Activated CD4-positive, alpha-beta T cell treated with anti-CD3 and anti-CD28 coated beads for 4 hours (primary cell): ENCODE data around the gene NR3C2.

Experiments used
- DNase-seq, 2 donors: peaks; one replicate each; pipeline ENCODE4 v3.0.0-alpha.2; 2020

The NR3C2 gene

DNA sequence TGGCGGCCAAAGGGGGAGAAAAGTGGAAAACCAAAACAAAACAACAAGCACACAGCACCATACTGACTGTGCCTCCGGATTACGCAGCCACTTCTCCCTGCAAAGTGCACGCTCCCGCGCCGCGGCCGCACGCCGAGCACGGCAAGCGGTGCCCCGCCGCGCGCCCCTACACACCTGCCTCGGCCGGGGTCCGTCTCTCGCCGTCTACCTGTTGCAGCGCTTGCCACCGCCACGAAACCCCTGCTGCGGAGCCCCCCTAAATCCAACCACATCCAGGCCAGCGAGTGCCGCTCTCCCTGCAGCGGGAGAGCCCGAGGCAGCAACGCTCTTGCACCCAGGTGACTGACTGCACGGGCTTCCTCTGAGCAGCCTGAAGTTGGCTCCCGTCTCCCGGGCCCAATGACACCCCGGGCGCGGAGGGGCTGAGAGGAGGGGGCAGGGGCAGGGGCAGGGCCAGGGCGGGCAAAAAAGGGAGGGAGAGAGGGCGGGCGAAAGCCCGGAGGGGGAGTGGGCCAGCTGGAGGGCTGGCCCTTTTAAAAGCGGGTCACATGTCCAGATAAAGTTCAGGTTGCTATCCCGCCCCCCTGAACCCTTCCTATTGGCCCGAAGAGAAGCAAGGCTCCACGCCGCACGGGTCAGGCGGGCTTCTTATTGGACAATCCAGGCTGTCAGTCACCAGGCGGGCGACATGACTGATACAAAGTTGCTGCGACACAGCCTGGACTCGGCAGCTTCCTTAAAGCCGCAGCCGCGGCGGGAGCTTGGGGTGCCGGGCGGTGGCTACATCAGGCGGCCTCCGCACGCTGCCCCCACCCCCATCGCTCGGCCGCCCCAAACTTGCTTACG lies at the start of gene NR3C2:
Gene NR3C2 (minus strand): TSS at position 429 of the 846 bp plus-strand sequence.
- peak; percentile 97 for DNase-seq

DNA sequence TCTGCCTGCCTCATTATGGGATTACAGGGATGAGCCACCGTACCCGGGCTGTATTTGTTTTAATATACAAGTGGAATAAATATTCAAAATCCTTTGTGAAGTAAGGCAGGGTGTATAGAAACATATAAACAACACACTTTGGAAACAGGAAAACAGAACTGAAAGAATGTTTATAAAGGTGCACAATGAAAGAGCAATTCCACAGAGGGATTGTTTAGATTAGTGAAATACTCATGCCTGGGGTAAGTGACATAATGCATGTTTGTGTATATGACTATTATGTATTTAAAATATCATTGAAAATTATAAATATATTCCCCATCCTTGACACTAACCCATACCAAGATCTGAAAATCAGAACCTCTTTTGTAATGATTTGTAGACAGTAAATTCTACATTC lies 45.0 kb upstream of the NR3C2 start:
- DNase-seq, result no peak

DNA sequence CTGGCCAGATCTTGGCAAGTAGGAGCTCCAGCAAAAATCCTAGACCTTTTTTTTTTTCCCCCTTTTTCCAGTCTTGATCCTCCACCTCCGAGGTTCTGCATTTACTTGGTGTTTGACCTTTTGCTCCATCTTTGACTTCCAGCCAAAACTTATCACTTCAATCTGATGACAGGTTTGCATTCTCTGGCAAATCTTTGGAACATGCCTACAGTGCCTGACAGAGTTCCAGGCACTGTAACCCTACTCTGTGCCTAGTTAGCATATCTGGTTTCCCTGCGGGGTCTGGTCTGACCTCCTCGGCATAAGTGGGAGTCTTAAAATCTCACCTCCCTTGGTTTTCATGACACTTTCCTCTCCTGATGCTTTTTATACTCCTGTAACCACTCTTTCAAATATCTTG lies 39.4 kb upstream of the NR3C2 start:
- DNase-seq, result no peak

- DNase-seq, result no peak
Observed at GRCh38 chr4:148477276-148477675, 35.1 kb upstream of the NR3C2 start.

- DNase-seq, result no peak
Observed at GRCh38 chr4:148469938-148470337, 27.7 kb upstream of the NR3C2 start.

GRCh38 chr4:148454835-148455234 lies 12.6 kb upstream of the NR3C2 start:
- no peak for DNase-seq

DNA sequence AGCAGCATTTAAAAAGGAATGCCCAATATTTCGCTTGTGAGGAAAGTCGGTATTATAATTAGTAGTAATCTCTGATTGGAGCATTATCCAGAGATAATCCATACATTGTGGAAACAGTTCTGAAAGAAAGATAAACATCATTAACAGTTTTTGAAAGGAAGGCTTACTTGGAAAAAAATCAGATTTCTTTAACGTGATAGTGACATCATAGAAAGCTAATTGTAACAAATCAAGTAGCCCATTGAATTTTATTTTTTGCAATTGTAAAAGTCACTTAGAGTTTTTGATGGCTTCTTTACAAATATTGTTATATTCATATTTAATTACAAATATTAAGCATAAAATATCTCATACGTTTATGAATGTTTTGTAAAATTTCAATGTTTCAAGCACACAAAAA lies 11.6 kb upstream of the NR3C2 start:
- DNase-seq, result no peak

DNA sequence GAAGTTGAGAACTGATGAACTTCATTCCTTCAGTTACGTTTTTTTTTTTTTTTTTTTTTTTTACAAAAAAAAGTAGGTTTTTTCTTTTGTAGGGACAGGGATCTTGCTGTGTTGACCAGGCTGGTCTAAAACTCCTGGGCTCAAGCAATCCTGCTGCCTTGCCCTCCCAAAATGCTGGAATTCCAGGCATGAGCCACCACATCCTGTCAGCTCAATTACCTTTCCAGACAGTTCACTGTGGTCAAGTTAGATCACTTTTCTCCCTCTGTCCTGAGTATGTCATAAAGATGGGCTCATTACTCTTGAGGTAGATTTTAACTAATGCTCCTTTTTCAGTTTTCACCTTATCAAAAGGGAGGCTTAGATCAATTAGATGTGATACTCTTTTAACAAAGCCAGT lies 10.8 kb upstream of the NR3C2 start:
- DNase-seq, result no peak

DNA sequence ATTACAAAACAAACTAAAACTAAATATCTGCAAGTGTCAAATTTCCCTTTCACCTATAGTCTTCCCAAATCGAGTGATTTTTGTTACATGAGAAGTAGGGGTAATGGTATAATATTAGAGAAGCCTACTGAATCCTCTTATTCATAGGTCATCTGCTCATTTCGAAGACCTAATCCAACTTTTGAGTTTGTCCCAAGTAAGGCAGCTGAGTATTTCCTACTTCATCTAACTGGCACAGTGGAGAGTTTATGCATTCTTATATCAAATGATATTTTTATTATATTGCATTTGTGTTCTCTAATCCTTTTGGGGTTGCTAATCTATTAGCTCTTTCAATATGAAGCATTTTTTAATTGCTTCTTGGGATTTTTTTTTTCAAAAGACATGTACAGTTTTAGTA lies 7.7 kb upstream of the NR3C2 start:
- DNase-seq, result no peak

DNA sequence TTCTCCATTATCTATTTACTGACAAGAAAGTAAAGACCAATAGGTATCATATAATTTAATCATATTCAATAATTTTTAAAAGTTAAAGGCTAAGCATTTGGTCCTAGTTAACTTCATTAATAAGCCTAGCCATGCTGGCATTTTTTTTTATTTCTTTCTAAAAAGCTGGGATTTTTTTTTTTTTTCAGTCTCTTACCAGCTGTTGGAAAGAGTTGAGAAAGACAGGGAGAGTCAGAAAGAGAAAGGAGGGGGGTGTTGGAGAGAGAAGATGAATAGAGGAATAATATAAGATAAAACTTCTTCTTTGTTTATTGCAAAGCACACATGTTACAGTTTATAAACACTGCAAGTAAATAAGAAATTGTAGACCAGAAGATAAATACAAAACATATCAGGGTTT lies 5.9 kb upstream of the NR3C2 start:
- no peak for DNase-seq

DNA sequence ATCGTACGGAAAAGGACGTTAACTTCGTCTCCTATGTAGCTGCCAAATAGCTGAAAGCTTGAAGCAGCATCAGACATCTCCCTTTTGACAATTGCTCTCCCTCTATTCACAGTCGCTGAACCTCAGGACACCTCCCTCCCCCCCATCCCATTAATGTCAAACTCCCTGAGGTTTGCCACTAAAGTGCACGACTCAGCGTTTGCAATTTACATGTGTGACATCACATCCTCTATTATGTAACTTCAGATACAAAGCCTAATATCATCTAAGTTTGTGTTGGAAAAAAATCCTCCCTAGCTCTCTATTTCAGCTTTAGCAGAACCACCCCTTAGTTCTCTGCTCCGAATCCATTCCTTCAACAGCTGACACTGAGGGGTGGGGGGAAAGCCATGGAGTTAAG lies 5.5 kb upstream of the NR3C2 start:
- peak; percentile 20 to 44 for DNase-seq

- DNase-seq, result no peak
Observed at GRCh38 chr4:148445860-148446330, 3.7 kb upstream of the NR3C2 start.

GRCh38 chr4:148445071-148445859 lies 3.1 kb upstream of the NR3C2 start:
- DNase-seq, result peak; percentile 74 to 78

DNA sequence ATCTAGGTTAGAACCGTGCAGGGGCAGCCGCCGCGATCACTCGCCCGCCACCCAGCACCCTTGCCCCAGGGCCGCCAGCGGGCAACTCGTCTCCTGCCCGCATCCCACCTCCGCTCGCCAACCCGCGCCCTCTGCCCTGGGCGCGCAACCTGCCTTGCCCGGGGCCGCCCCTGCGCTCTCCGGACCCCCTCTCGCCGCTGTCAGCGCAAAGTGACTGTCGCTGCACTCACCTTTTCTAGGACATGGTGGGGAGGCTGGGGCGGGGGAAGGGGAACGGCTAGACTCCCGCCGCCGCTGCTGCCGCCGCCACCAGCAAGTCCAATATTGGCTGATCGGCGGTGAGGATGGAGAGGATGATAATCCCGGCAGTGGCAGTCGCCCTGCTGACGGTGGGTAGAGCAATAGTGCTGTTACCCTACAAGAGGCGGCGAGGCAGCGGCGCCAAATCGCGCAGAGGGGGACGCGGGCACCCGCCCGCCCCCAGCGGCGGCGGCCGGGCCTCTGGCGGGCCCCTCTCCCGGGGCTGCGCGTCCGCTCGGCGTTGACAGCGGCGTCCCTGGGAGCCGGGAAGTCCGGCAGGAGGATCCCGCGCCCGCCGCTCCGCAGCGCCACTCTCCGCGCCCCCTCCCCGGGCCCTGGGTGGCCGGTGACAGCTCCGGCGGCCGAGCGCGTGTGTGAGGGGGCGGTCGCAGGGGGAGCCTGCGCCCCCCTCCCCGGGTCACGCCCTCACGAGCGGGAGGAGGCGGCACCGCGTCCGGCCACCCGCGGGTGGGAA lies 2.3 kb upstream of the NR3C2 start:
- peak; percentile 44 to 47 for DNase-seq

GRCh38 chr4:148443512-148444295 lies 1.5 kb upstream of the NR3C2 start:
- peak; percentile 28 to 51 for DNase-seq

GRCh38 chr4:148442832-148443511 lies 758 bp upstream of the NR3C2 start:
- no peak for DNase-seq

DNA sequence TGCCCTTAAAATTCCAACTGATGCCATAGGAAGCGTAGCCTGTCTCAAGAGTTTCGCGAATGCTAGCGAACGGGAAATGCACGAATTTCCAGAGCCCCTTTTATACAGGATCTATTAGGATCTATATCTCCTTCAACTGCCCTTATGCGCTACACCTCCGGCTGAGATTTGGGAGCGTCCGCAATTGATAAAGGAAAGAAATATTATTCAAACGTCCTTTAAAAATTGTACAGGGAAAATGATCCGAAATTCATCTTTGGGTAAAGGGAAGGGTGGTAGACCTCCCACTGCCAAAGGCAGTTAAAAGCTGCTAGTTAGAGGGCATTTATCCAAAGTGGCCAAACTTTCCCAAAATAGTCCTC lies 609 bp downstream of the NR3C2 start:
- no peak for DNase-seq

GRCh38 chr4:148438047-148438446 lies 4.2 kb downstream of the NR3C2 start:
- DNase-seq, result no peak

GRCh38 chr4:148437439-148437838 lies 4.8 kb downstream of the NR3C2 start:
- no peak for DNase-seq

DNA sequence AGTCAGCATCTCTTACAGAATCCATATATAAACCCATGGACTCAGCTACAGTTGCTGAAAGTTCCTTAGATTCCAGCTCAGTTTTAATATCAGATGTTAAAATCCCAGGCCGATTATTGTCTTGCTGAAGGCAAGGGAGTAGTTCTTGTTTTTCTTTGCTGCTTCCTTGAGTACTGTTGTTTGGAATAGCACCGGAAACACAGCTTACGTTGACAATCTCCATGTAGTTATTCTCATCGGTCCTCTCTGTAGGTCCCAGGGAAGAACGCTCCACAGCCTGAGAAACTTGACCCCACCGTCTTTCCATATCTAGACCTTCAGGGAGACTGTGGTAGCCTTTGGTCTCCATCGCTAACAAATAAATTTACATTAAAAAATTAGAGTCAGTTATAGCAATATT lies 5.7 kb downstream of the NR3C2 start:
- no peak for DNase-seq

DNA sequence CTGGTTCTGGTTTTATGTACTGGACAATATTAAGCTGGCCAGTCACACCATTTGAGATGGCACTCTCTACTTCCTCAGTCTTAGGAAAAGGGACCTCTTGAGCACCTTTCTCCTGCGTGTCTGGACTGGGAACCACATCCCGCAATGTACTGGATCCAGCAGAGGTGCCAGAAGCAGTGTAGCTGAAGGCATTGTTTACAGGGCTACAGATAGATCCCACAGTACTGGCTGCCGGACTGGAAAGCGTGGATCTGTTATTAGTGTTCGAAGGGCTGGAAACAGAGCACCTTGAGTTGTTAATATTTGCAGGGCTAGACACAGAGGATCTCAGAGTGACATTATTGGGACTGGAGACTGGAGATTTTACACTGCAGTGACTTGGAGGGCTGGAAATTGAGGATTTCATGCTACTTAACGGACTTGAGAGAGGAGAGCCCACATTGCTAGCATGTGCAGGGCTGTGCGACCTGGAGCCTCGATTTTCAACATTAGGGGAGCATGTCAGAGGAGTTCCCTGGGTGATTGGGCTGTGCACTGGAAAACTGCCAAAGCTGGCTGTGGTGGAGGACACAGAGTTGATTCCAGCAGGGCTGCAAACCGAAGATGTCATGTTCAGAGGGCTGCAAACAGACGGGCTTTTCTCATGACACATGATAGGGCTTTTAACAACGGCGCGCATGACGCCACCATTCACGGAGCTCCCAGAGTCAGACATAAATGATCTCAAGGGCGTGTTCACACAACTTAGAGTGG lies 6.4 kb downstream of the NR3C2 start:
- DNase-seq, result no peak
